ENCODE data around the gene TBC1D24.

The TBC1D24 gene

GRCh38 chr16:2474877-2475412 lies at the start of gene TBC1D24:
TSS of gene TBC1D24 (plus strand) at chr16:2475127. CDS start at chr16:2496149, 21,022 bp downstream.
- TF ChIP-seq, protein P1, sequence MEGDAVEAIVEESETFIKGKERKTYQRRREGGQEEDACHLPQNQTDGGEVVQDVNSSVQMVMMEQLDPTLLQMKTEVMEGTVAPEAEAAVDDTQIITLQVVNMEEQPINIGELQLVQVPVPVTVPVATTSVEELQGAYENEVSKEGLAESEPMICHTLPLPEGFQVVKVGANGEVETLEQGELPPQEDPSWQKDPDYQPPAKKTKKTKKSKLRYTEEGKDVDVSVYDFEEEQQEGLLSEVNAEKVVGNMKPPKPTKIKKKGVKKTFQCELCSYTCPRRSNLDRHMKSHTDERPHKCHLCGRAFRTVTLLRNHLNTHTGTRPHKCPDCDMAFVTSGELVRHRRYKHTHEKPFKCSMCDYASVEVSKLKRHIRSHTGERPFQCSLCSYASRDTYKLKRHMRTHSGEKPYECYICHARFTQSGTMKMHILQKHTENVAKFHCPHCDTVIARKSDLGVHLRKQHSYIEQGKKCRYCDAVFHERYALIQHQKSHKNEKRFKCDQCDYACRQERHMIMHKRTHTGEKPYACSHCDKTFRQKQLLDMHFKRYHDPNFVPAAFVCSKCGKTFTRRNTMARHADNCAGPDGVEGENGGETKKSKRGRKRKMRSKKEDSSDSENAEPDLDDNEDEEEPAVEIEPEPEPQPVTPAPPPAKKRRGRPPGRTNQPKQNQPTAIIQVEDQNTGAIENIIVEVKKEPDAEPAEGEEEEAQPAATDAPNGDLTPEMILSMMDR (IDR thresholded peaks at IDR 0.05), result no peak
- H3K27me3 ChIP-seq (ENCODE audit: control insufficient read depth, insufficient read depth, low read length), result no peaks in the 10 kb centered on the region
- H3K9me3 ChIP-seq (ENCODE audit: control insufficient read depth, low read length), result no peaks in the 10 kb centered on the region
- H3K79me2 ChIP-seq, result no peaks in the 10 kb centered on the region
- H3K9ac ChIP-seq, result no peak within 1 kb of the TSS
- H3K4me1 ChIP-seq, result peaks cover 5% of the 10 kb centered on the region
- peak within 1 kb of the TSS; percentile 99 for H3K4me2 ChIP-seq (ENCODE audit: low read length)
- no peaks in the 10 kb centered on the region for H3K36me3 ChIP-seq (ENCODE audit: control insufficient read depth, insufficient read depth, low read length)
- H3K4me3 ChIP-seq (ENCODE audit: low read depth, low read length), result peak within 1 kb of the TSS; percentile 64
- peak within 1 kb of the TSS; percentile 91 for H2AFZ ChIP-seq
- H3K27ac ChIP-seq, result peak within 1 kb of the TSS; percentile 45

DNA sequence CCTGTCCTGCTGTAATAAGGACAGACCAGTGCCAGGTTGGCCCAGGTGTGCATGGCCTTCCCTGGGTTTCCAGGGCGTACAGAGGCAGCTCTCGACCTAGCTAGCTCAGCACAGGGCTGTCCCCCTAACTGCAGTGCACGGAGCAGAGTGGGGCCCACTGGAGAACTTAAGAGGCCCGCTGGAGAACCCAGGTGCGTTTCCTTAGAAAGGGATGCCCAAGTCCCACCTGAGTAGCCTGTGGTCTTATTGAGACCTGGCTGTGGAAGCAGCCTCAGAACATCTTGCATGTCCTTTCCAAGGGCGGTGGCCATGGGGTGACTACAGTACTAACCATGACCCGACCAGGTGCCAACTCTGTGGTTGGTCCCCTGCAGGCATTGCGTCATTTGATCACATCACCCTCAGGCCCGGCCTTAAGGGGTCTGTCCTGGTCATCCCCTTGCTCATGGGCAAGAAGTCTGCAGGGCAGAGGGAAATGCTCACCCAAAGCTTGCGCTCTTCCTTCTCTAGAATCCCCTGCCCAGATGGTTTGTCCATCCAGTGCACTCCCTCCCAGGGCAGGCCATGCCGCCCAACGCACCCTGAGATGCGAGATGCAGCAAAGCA lies 49.0 kb upstream of the TBC1D24 start:
- Histone ChIP-seq H3K9ac (no peak overlapping the region), H3K4me2 (ENCODE audit: low read length) (no peak overlapping the region), H3K4me1 (peaks cover 10% of the 10 kb centered on the region), H3K4me3 (ENCODE audit: low read depth, low read length) (no peak overlapping the region), H3K27ac (no peak overlapping the region), H3K27me3 (ENCODE audit: control insufficient read depth, insufficient read depth, low read length) (no peaks in the 10 kb centered on the region), H2AFZ (no peak overlapping the region), H3K9me3 (ENCODE audit: control insufficient read depth, low read length) (no peaks in the 10 kb centered on the region), H3K36me3 (ENCODE audit: control insufficient read depth, insufficient read depth, low read length) (no peaks in the 10 kb centered on the region), H3K79me2 (no peaks in the 10 kb centered on the region)
- TF ChIP-seq, protein P1 (IDR thresholded peaks at IDR 0.05), result no peak

DNA sequence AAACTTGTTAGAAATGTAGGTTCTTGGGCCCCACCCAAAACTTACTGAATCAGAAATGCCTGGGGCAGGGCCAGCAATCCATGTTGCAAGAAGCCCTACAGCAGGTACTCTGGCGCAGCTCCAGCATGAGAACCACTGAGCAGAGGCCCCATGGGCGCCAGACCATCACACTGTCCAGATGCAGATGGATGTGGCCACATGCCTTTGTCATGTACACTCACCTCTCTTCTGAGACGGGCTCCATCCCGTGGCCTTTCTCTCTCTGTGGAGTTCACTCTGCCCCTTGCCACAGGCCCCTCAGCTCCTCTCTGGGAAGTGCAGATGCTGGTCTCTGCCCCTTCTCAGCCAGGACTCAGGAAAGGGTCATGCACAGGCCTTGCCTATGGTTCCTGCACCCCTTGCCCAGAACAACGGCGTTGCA lies 48.0 kb upstream of the TBC1D24 start:
- H3K9me3 ChIP-seq (ENCODE audit: control insufficient read depth, low read length), result no peaks in the 10 kb centered on the region
- H3K4me2 ChIP-seq (ENCODE audit: low read length), result no peak overlapping the region
- H3K27me3 ChIP-seq (ENCODE audit: control insufficient read depth, insufficient read depth, low read length), result no peaks in the 10 kb centered on the region
- no peak overlapping the region for H3K4me3 ChIP-seq (ENCODE audit: low read depth, low read length)
- no peaks in the 10 kb centered on the region for H3K36me3 ChIP-seq (ENCODE audit: control insufficient read depth, insufficient read depth, low read length)
- TF ChIP-seq, protein P1 (IDR thresholded peaks at IDR 0.05), result no peak
- H3K4me1 ChIP-seq, result peaks cover 10% of the 10 kb centered on the region
- no peak overlapping the region for H3K9ac ChIP-seq
- H2AFZ ChIP-seq, result no peak overlapping the region
- no peak overlapping the region for H3K27ac ChIP-seq
- H3K79me2 ChIP-seq, result no peaks in the 10 kb centered on the region

DNA sequence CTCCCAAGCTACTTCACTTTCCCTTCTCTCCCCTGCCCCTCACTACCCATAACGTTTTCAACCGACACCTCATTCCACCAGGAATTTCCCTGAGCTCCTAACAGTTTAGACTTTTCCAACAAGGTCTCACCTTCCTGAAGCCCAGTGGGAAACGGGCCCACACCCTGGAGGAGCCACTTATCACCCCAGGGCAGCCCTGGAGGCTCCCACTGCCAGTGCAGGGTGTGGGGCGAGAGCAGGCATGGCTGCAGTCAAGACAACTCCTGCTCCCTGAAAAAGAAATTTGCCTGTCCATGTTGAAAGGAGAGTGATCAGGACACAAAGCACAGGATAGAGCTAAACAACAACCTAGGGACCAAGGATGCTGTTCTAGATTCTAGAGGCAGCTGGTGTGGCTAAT lies 47.4 kb upstream of the TBC1D24 start:
- H3K4me3 ChIP-seq (ENCODE audit: low read depth, low read length), result no peak overlapping the region
- H3K9me3 ChIP-seq (ENCODE audit: control insufficient read depth, low read length), result no peaks in the 10 kb centered on the region
- no peak overlapping the region for H2AFZ ChIP-seq
- H3K27ac ChIP-seq, result no peak overlapping the region
- no peak overlapping the region for H3K9ac ChIP-seq
- TF ChIP-seq, protein P1 (IDR thresholded peaks at IDR 0.05), result no peak
- H3K79me2 ChIP-seq, result no peaks in the 10 kb centered on the region
- no peaks in the 10 kb centered on the region for H3K27me3 ChIP-seq (ENCODE audit: control insufficient read depth, insufficient read depth, low read length)
- H3K36me3 ChIP-seq (ENCODE audit: control insufficient read depth, insufficient read depth, low read length), result no peaks in the 10 kb centered on the region
- H3K4me1 ChIP-seq, result peaks cover 10% of the 10 kb centered on the region
- H3K4me2 ChIP-seq (ENCODE audit: low read length), result no peak overlapping the region

Measured in parathyroid adenoma (tissue), 2 donors.